Mesothelial cell of epicardium (in vitro differentiated cells): ENCODE measurements around the gene WDR70. TPM values are rescaled to one million over a fixed set of nuclear protein-coding genes. Genes with fewer than 3 reads are reported as not detected.
"Not testable (repeated sequence)": the region's sequence is repeated elsewhere in the genome, so short reads cannot be mapped to it uniquely, and the experiment has no call there.

Source experiments
- DNase-seq, 2 experiments: peaks; one replicate each; pipeline ENCODE4 v3.0.0; 2021; ENCODE audit warnings: low spot score in 2 of 2; ENCODE audit not compliant: unreplicated experiment in 2 of 2
- H3K27ac Mint-ChIP-seq: 2 replicates; pipeline ENCODE4 v1.8.0; 2021; ENCODE audit warnings: mixed read lengths
- H3K27me3 Mint-ChIP-seq: 2 replicates; pipeline ENCODE4 v1.8.0; 2021; ENCODE audit warnings: low read depth, mixed read lengths
- H3K36me3 Mint-ChIP-seq: 2 replicates; pipeline ENCODE4 v1.8.0; 2021; ENCODE audit warnings: mixed read lengths
- H3K4me1 Mint-ChIP-seq: 2 replicates; pipeline ENCODE4 v1.8.0; 2021; ENCODE audit warnings: mixed read lengths
- H3K4me3 Mint-ChIP-seq: 2 replicates; pipeline ENCODE4 v1.8.0; 2021; ENCODE audit warnings: mild to moderate bottlenecking, moderate library complexity, mixed read lengths
- H3K9me3 Mint-ChIP-seq: 2 replicates; pipeline ENCODE4 v1.8.0; 2021; ENCODE audit warnings: mixed read lengths
- total RNA-seq: library from RNA; stranded (reverse); gene quantifications from 3 replicates; pipeline ENCODE4 v1.2.1, GENCODE V29; 2021
- TF ChIP-seq, protein P1 (sequence below): fragments of 200-600 bp; sonication (generic); IDR thresholded peaks from one replicate; pipeline ENCODE4 v1.5.0; 2021; ENCODE audit warnings: antibody characterized with exemption; ENCODE audit not compliant: unreplicated experiment

Gene WDR70
- total RNA-seq, 1 donor from 2014 or later = 47.8 TPM

DNA sequence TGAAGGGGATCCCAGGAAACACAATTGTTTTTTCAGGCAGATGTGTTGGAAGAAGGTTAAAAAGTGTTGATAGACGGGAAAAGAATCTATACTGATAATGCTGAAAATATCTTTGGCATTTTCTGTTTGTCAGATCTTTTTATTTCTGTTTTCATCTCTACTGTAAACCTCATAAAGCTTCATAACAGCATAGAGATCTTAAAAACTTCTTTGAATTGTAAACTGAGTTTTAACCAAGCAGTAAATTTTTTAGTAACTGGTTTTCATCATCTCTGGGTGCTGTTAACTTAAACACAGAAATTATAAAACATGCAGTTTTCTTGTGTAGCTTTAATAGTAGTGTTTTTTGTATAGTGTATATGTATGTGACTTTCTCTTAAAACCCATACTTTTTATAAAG is 227.0 kb downstream of the WDR70 start:
- DNase-seq = no peak
- TF ChIP-seq, protein P1, sequence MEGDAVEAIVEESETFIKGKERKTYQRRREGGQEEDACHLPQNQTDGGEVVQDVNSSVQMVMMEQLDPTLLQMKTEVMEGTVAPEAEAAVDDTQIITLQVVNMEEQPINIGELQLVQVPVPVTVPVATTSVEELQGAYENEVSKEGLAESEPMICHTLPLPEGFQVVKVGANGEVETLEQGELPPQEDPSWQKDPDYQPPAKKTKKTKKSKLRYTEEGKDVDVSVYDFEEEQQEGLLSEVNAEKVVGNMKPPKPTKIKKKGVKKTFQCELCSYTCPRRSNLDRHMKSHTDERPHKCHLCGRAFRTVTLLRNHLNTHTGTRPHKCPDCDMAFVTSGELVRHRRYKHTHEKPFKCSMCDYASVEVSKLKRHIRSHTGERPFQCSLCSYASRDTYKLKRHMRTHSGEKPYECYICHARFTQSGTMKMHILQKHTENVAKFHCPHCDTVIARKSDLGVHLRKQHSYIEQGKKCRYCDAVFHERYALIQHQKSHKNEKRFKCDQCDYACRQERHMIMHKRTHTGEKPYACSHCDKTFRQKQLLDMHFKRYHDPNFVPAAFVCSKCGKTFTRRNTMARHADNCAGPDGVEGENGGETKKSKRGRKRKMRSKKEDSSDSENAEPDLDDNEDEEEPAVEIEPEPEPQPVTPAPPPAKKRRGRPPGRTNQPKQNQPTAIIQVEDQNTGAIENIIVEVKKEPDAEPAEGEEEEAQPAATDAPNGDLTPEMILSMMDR = no peak
- no peaks in the 10 kb centered on the region for H3K27me3 Mint-ChIP-seq
- peaks cover 7% of the 10 kb centered on the region for H3K9me3 Mint-ChIP-seq
- no peak overlapping the region for H3K4me3 Mint-ChIP-seq
- H3K27ac Mint-ChIP-seq = no peak overlapping the region
- H3K36me3 Mint-ChIP-seq = peaks cover 16% of the 10 kb centered on the region
- no peaks in the 10 kb centered on the region for H3K4me1 Mint-ChIP-seq

DNA sequence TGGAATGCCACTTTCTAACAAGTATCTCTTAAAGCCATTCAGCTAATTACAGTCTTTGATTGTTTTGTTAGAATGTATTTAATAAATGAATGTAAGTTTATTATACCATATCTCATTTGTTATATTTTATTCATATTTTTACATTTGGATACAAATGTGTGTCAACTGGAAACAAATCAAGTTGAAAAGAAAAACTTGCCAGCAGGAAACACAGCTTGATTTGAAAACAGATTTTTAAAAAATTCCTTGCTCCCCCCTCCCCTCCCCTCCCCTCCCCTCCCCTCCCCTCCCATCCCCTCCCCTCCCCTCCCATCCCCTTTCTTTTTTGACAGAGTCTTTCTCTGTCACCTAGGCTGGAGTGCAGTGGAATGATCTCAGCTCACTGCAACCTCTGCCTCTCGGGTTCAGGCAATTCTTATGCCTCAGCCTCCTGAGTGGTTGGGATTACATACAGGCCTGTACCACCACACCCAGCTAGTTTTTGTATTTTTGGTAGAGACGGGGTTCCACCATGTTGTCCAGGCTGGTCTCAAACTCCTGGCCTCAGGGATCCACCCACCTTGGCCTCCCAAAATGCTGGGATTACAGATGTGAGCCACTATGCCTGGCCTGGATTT is 227.6 kb downstream of the WDR70 start:
- peaks cover 1% of the 10 kb centered on the region for H3K9me3 Mint-ChIP-seq
- H3K4me3 Mint-ChIP-seq = no peak overlapping the region
- no peak for DNase-seq
- H3K27ac Mint-ChIP-seq = no peak overlapping the region
- no peaks in the 10 kb centered on the region for H3K4me1 Mint-ChIP-seq
- TF ChIP-seq, protein P1 = no peak
- no peaks in the 10 kb centered on the region for H3K27me3 Mint-ChIP-seq
- peaks cover 10% of the 10 kb centered on the region for H3K36me3 Mint-ChIP-seq

DNA sequence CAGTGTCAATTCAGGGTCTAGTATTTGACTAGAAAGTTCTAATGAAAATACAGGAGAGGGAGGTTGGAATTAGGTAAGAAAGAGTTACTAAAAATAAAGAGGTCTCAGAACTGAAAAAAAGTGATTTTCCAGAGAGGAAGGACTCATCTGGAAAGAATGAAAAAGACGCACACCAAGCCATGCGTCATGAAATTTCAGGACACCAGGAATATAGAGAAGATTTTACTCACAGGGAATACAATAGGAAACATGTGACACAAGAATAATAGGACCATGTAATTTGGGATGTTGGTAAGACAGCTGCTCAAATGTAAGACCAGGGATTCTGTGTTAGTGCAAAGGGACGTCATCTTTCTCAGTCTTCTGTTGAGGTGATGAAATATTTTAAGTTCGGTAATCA is 236.1 kb downstream of the WDR70 start:
- no peaks in the 10 kb centered on the region for H3K4me1 Mint-ChIP-seq
- H3K27ac Mint-ChIP-seq = no peak overlapping the region
- TF ChIP-seq, protein P1 = no peak
- H3K36me3 Mint-ChIP-seq = no peaks in the 10 kb centered on the region
- H3K4me3 Mint-ChIP-seq = no peak overlapping the region
- H3K27me3 Mint-ChIP-seq = no peaks in the 10 kb centered on the region
- DNase-seq = no peak
- H3K9me3 Mint-ChIP-seq = no peaks in the 10 kb centered on the region

DNA sequence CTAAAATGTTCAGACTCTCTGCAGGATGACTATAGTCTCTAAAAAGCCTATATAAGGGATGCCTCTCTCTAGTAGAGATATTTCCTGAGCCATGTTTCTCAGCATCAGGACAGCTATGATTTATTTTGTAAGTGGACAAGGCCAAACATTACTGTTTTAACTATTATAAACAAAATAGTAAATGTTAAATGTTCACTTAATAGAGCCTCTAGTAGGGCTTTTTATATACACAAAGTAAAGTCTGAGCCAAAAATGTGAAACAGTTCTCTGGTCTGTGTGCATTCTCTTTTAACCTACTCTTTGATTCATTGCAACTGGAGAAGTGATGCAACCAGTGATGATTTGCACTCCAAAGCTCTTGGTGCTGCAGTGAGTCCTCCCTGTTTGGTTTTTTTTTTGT is 240.2 kb downstream of the WDR70 start:
- TF ChIP-seq, protein P1 = no peak
- no peak for DNase-seq
- Mint-ChIP-seq H3K27me3 (no peaks in the 10 kb centered on the region), H3K27ac (no peak overlapping the region), H3K4me3 (no peak overlapping the region), H3K36me3 (peaks cover 13% of the 10 kb centered on the region), H3K4me1 (no peaks in the 10 kb centered on the region), H3K9me3 (peaks cover 8% of the 10 kb centered on the region)

DNA sequence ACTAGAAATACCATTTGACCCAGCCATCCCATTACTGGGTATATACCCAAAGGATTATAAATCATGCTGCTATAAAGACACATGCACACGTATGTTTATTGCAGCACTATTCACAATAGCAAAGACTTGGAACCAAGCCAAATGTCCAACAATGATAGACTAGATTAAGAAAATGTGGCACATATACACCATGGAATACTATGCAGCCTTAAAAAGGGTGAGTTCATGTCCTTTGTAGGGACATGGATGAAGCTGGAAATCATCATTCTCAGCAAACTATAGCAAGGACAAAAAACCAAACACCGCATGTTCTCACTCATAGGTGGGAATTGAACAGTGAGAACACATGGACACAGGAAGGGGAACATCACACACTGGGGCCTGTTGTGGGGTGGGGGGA is 243.2 kb downstream of the WDR70 start:
- H3K4me3 Mint-ChIP-seq, DNase-seq, H3K4me1 Mint-ChIP-seq, H3K27me3 Mint-ChIP-seq, H3K27ac Mint-ChIP-seq: not testable (repeated sequence)
- peaks cover 29% of the 10 kb centered on the region for H3K36me3 Mint-ChIP-seq
- peaks cover 26% of the 10 kb centered on the region for H3K9me3 Mint-ChIP-seq

DNA sequence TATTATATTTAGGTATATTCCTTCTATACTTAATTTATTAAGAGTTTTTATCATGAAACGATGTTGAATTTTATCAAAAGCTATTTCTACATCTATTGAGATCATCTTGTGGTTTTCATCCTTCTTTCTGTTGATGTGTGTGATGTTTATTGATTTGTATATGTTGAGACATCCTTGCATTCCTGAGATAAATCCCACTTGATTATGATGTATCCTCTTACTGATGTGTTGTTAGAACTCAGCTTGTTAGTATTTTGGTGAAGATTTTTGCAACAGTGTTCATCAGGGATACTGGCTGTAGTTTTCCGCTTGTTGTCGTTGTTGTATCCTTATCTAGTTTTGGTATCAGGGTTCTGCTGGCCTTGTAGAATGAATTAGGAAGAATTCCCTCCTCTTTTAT is 247.1 kb downstream of the WDR70 start:
- Mint-ChIP-seq H3K27me3 (no peaks in the 10 kb centered on the region), H3K4me3 (no peak overlapping the region), H3K4me1 (no peaks in the 10 kb centered on the region), H3K9me3 (peaks cover 48% of the 10 kb centered on the region), H3K36me3 (peaks cover 49% of the 10 kb centered on the region), H3K27ac (no peak overlapping the region)
- TF ChIP-seq, protein P1 = no peak
- DNase-seq = no peak
